Mammary epithelial cell (primary cell): ENCODE data around the gene ZFTA.

Source experiments
- CTCF ChIP-seq, 2 donors: IDR thresholded peaks in 1 of 2; conservative IDR thresholded peaks in 1 of 2; 2 replicates each; pipeline ENCODE4 v1.5.1; 2011 to 2012; ENCODE audit warnings: inconsistent platforms in 2 of 2, low read length in 2 of 2, mild to moderate bottlenecking in 2 of 2, control low read depth in 1 of 2, low read depth in 1 of 2; ENCODE audit not compliant: insufficient read depth in 1 of 2; ENCODE audit errors: extremely low read depth in 1 of 2
- EZH2 ChIP-seq: IDR thresholded peaks from 2 replicates; pipeline ENCODE4 v1.6.1; 2012; ENCODE audit warnings: low read length, inconsistent platforms, borderline replicate concordance

DNA sequence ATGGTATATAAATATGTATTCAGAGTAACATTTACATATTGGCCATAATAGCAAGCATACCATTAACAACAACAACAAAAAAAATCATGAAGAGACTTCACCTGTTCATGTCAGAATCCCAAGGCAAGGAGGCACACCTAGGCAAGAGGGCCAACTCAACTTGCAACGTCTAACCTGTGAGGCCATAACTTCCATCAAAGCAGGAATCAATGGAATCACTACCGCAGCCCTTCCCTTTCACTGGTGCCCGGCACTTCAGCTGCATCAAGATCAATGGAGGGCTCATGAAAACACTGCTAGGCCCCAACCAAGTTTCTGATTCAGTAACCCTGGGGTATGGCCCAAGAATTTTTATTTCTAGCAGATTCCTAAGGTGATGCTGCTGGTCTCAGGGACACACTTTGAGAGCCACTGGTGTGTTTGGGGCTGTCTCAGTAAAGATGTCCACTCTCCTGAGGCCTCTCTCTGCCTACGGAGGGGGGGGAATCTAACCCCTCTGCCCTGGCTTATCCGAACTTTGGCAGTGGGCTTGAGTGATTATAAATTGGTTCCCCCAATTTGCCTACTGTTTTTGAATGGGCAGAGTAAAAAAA lies 8.0 kb downstream of the ZFTA start:
- TF ChIP-seq EZH2 (no peak), CTCF (conservative IDR thresholded peaks at IDR 0.05 in 1 of 2, IDR thresholded peaks at IDR 0.05 in 1 of 2; ENCODE audit: extremely low read depth in 1 of 2, insufficient read depth in 1 of 2, low read depth in 1 of 2, low read length in 2 of 2) (no peak)
